Measurements from ENCODE around the gene CNPY3.

CNPY3 gene

DNA sequence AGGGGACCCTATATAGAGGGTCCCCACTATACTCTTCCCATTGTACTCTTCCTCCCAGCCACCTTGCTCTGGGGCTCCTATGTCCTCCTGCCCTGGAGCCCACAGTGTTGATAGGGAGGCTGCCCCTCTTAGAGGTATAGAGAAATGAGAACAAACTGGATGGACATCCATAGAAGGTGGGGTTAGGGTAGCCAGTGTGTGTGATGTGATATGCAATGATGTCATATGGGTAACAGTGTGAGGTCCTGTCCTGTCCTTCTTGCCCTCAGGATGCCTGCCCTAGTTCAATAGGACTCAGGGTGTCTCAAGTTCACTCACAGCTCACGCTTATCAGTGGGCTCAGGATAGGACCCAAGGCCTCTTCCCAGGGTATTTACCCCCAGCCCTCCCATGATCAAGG lies 13.0 kb upstream of the CNPY3 start:
- Histone ChIP-seq H3K9me3 (ENCODE audit: severe bottlenecking) (no peaks in the 10 kb centered on the region), H3K36me3 (no peaks in the 10 kb centered on the region), H3K4me3 (ENCODE audit: low read depth, low read length) (no peak overlapping the region), H3K27me3 (ENCODE audit: insufficient read depth, low read depth, severe bottlenecking) (no peaks in the 10 kb centered on the region), H3K27ac (no peak overlapping the region)
- TF ChIP-seq, protein P1, sequence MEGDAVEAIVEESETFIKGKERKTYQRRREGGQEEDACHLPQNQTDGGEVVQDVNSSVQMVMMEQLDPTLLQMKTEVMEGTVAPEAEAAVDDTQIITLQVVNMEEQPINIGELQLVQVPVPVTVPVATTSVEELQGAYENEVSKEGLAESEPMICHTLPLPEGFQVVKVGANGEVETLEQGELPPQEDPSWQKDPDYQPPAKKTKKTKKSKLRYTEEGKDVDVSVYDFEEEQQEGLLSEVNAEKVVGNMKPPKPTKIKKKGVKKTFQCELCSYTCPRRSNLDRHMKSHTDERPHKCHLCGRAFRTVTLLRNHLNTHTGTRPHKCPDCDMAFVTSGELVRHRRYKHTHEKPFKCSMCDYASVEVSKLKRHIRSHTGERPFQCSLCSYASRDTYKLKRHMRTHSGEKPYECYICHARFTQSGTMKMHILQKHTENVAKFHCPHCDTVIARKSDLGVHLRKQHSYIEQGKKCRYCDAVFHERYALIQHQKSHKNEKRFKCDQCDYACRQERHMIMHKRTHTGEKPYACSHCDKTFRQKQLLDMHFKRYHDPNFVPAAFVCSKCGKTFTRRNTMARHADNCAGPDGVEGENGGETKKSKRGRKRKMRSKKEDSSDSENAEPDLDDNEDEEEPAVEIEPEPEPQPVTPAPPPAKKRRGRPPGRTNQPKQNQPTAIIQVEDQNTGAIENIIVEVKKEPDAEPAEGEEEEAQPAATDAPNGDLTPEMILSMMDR (IDR thresholded peaks at IDR 0.05; ENCODE audit: low read depth, low read length): no peak
- DNase-seq: no peak

DNA sequence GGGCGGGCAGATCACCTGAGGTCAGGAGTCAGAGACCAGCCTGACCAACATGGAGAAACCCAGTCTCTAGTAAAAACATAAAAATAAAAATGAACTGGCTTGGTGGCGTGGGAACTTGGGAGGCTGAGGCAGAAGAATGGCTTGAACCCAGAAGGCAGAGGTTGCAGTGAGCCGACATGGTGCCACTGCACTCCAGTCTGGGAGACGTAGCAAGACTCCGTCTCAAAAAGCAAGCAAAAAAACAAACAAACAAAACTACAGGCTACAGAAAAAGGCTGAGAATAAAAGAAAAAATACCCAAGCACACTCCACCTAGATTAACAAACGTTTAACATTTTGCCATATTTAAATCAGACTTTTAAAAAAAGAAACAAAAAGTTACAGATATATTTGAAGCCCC lies 7.5 kb upstream of the CNPY3 start:
- no peak for DNase-seq
- H3K4me3 ChIP-seq (ENCODE audit: low read depth, low read length): no peak overlapping the region
- no peak overlapping the region for H3K27ac ChIP-seq
- TF ChIP-seq, protein P1 (IDR thresholded peaks at IDR 0.05; ENCODE audit: low read depth, low read length): no peak
- H3K36me3 ChIP-seq: no peaks in the 10 kb centered on the region
- no peaks in the 10 kb centered on the region for H3K9me3 ChIP-seq (ENCODE audit: severe bottlenecking)
- H3K27me3 ChIP-seq (ENCODE audit: insufficient read depth, low read depth, severe bottlenecking): no peaks in the 10 kb centered on the region

- Histone ChIP-seq H3K27me3 (ENCODE audit: insufficient read depth, low read depth, severe bottlenecking) (no peaks in the 10 kb centered on the region), H3K27ac (no peak overlapping the region), H3K36me3 (no peaks in the 10 kb centered on the region), H3K4me3 (ENCODE audit: low read depth, low read length) (no peak overlapping the region), H3K9me3 (ENCODE audit: severe bottlenecking) (no peaks in the 10 kb centered on the region)
- DNase-seq: no peak
- TF ChIP-seq, protein P1 (IDR thresholded peaks at IDR 0.05; ENCODE audit: low read depth, low read length): no peak
These were observed 5.6 kb upstream of the CNPY3 start for GRCh38 chr6:42923666-42924065.

GRCh38 chr6:42925248-42925857 lies 3.9 kb upstream of the CNPY3 start:
- H3K36me3 ChIP-seq: no peaks in the 10 kb centered on the region
- no peaks in the 10 kb centered on the region for H3K27me3 ChIP-seq (ENCODE audit: insufficient read depth, low read depth, severe bottlenecking)
- no peak for DNase-seq
- H3K4me3 ChIP-seq (ENCODE audit: low read depth, low read length): no peak overlapping the region
- TF ChIP-seq, protein P1 (IDR thresholded peaks at IDR 0.05; ENCODE audit: low read depth, low read length): no peak
- H3K9me3 ChIP-seq (ENCODE audit: severe bottlenecking): no peaks in the 10 kb centered on the region
- no peak overlapping the region for H3K27ac ChIP-seq

- Histone ChIP-seq H3K27ac (peak overlapping the region; percentile 91), H3K4me3 (ENCODE audit: low read depth, low read length) (peak overlapping the region; percentile 64), H3K9me3 (ENCODE audit: severe bottlenecking) (no peaks in the 10 kb centered on the region), H3K27me3 (ENCODE audit: insufficient read depth, low read depth, severe bottlenecking) (no peaks in the 10 kb centered on the region), H3K36me3 (peaks cover 37% of the 10 kb centered on the region)
- TF ChIP-seq, protein P1 (IDR thresholded peaks at IDR 0.05; ENCODE audit: low read depth, low read length): no peak
- DNase-seq: no peak
These were observed 611 bp downstream of the CNPY3 start for GRCh38 chr6:42929821-42930360.

DNA sequence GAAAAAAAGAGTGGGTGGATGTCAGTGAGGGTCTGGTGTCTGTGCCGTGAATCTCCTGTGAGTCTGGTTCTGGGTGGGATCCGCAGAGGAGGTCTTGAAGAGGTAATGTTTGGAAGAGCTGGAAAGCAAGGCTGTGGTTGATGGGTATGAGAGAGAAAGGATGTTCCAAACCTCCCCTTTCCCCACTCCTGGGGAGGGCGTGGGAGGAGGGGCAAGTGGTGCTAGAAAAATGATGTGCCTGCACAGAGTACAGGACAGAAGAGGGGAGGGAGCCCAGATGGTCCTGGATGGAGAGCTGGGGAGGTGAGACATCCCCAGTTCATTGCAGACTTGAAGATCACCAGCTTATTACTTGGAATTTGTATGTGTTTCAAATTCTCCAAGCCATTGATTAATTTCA lies 3.1 kb downstream of the CNPY3 start:
- no peak for DNase-seq
- Histone ChIP-seq H3K36me3 (peaks cover 61% of the 10 kb centered on the region), H3K9me3 (ENCODE audit: severe bottlenecking) (no peaks in the 10 kb centered on the region), H3K27me3 (ENCODE audit: insufficient read depth, low read depth, severe bottlenecking) (no peaks in the 10 kb centered on the region), H3K27ac (no peak overlapping the region), H3K4me3 (ENCODE audit: low read depth, low read length) (no peak overlapping the region)
- TF ChIP-seq, protein P1 (IDR thresholded peaks at IDR 0.05; ENCODE audit: low read depth, low read length): no peak

Data from WERI-Rb-1 (cell line).